AG04450 (cell line): Measurements from ENCODE around the gene TANC1. TPM values are rescaled to one million over a fixed set of nuclear protein-coding genes. Genes with fewer than 3 reads are reported as not detected.

ENCODE experiments used
- CTCF ChIA-PET: fragments of 300-600, 350-600 bp; formaldehyde crosslinking; extraction: SDS; loops from one replicate; lab custom pipeline; 2022; ENCODE audit warnings: antibody characterized with exemption, inconsistent platforms; lab: Charles Lee
- POLR2A ChIA-PET: fragments of 350-600 bp; formaldehyde crosslinking; extraction: SDS; loops from one replicate; lab custom pipeline; 2021; ENCODE audit warnings: antibody characterized with exemption, inconsistent platforms; lab: Yijun Ruan, JAX
- DNase-seq: peaks from one replicate; pipeline ENCODE4 v3.0.0-alpha.2; 2011; ENCODE audit warnings: low read depth, low spot score
- H3K27ac ChIP-seq: one replicate; pipeline ENCODE4 v1.5.1; 2012; ENCODE audit warnings: low read depth, low read length, control low read depth
- H3K27me3 ChIP-seq: one replicate; pipeline ENCODE4 v1.6.0; 2012; ENCODE audit warnings: low read length; ENCODE audit not compliant: control insufficient read depth, insufficient read depth
- H3K4me3 ChIP-seq: 2 replicates; pipeline ENCODE4 v1.5.1; 2011; ENCODE audit warnings: mild to moderate bottlenecking, low read depth, low read length, control low read depth
- H3K9me3 ChIP-seq: 2 replicates; pipeline ENCODE4 v1.5.1; 2012; ENCODE audit warnings: low read length; ENCODE audit not compliant: control insufficient read depth, insufficient read depth
- polyA plus RNA-seq: library from polyadenylated mRNA; depleted of rRNA; stranded (reverse); fragments of >200 nt; gene quantifications from 2 replicates; pipeline ENCODE4 v1.2.3, GENCODE V29; 2011
- TF ChIP-seq, protein P1 (sequence below): IDR thresholded peaks from 2 replicates; pipeline ENCODE4 v1.5.1; 2011; ENCODE audit warnings: low read depth, low read length, control low read depth, inconsistent platforms

The TANC1 gene
- polyA plus RNA-seq, 1 experiment, result 28.0 TPM

DNA sequence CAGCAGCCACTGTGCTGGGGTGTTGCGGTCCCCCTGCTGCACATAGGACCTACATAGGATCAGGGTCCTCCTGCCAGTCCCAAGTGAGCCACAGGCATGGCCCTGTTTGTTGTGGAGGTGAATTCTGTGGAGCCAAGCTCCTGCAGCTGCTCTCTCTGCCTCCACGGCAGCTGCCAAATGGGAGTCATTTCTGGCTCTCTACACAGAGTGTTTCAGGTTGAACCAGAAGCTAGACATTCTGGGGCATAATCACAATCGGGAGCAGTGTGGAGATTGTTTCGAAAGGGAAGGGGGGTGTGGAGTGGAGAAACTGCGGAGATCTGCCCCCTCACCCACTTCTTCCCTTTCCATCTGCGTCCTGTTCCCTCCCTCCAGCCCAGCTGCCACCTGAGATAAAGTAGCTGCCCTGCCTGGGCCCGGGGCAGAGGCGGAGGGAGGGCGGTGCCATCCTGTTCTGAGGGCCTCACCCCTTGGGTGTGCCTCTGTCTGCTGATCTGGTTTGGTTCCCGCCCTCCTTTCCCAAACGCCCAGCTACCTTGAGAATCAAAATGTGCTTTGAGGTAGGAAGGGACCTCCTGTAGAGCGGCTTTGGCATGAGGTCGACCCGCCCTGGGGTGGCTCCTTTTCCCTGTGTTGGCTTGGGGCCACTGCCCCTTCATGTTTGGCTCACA lies 178.7 kb downstream of the TANC1 start:
- no peak for DNase-seq
- TF ChIP-seq, protein P1, sequence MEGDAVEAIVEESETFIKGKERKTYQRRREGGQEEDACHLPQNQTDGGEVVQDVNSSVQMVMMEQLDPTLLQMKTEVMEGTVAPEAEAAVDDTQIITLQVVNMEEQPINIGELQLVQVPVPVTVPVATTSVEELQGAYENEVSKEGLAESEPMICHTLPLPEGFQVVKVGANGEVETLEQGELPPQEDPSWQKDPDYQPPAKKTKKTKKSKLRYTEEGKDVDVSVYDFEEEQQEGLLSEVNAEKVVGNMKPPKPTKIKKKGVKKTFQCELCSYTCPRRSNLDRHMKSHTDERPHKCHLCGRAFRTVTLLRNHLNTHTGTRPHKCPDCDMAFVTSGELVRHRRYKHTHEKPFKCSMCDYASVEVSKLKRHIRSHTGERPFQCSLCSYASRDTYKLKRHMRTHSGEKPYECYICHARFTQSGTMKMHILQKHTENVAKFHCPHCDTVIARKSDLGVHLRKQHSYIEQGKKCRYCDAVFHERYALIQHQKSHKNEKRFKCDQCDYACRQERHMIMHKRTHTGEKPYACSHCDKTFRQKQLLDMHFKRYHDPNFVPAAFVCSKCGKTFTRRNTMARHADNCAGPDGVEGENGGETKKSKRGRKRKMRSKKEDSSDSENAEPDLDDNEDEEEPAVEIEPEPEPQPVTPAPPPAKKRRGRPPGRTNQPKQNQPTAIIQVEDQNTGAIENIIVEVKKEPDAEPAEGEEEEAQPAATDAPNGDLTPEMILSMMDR, result no peak
- Histone ChIP-seq H3K27me3 (no peaks in the 10 kb centered on the region), H3K9me3 (no peaks in the 10 kb centered on the region), H3K4me3 (no peak overlapping the region), H3K27ac (no peak overlapping the region)
- POLR2A ChIA-PET, result interaction anchor here (1.7 kb wide), 1 partner anchor 11 kb away, joined by 6 read pairs; no protein-coding TSS in a partner anchor
- CTCF ChIA-PET, result interaction anchor here (0.6 to 1.5 kb wide), 4 partner anchors 28 to 836 kb away, joined by 3 to 6 read pairs (median 4); no protein-coding TSS in a partner anchor

DNA sequence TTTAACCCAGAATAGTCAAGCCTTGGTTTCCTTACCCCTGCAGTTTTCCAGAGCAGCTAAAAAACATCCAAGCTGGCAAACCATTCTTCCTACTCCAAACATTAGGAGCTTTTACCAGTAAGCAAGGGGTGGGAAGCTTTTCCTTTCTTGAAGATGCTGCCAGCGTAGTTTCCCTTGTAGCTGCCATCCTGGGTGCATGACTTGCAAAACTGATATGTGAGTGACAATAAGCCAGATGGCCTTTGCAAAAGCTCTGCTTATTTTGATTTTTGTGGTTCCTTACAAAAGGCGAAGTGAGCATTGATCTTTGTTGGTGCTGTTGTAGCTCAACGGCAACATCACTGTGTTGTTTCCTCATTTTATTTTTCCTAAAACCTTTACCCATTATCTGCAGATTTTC lies 179.2 kb downstream of the TANC1 start:
- Histone ChIP-seq H3K4me3 (no peak overlapping the region), H3K9me3 (no peaks in the 10 kb centered on the region), H3K27ac (no peak overlapping the region), H3K27me3 (no peaks in the 10 kb centered on the region)
- TF ChIP-seq, protein P1, result no peak
- ChIA-PET CTCF (interaction anchor here (0.6 to 1.5 kb wide), 3 partner anchors 29 to 185 kb away, joined by 3 to 5 read pairs (median 4); no protein-coding TSS in a partner anchor), POLR2A (interaction anchor here (0.5 to 1.7 kb wide), 2 partner anchors 12 to 14 kb away, joined by 3 to 6 read pairs; no protein-coding TSS in a partner anchor)
- DNase-seq, result no peak

DNA sequence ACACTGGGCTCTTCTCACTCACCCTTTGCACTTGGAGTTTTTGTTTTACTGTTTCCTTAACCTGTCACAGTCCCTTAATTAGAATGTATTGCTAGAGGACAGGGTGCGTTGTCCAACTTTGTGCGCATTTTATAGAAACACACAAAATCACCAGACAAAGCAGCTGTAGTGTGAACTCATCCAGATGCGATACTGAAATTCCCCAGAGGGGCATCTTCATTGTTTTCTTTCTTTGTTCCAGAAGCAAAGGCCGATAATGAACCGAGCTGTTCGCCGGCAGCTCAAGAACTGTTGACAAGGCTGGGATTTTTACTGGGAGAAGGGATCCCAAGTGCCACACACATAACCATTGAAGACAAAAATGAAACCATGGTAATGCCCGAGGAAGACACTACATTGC lies 180.5 kb downstream of the TANC1 start:
- TF ChIP-seq, protein P1, result no peak
- no peaks in the 10 kb centered on the region for H3K9me3 ChIP-seq
- DNase-seq, result no peak
- H3K27me3 ChIP-seq, result no peaks in the 10 kb centered on the region
- no peak overlapping the region for H3K4me3 ChIP-seq
- H3K27ac ChIP-seq, result no peak overlapping the region
- ChIA-PET CTCF (interaction anchor here (2.1 to 3.0 kb wide), 2 partner anchors 9 to 30 kb away, joined by 10 to 18 read pairs; no protein-coding TSS in a partner anchor), POLR2A (interaction anchor here (1.7 kb wide), 1 partner anchor 13 kb away, joined by 6 read pairs; no protein-coding TSS in a partner anchor)

DNA sequence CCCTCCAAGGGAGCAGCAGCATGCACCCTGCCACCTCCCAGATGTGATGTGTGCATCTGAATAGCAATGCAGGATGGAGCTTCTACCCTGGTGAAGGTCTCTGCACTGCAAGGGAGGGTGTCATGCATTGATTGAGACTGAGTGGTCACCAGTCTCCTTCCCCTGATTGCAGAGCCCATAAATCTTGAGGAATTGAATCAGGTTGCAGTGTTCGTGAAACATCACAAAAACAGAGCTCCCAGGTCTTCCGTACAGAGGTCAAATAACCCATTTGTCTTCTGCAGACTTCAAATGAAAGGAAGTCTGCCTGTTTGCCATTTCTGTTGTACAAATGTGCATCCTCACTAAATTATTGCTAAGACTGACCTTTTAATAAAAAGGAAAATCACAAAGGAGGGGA lies 181.3 kb downstream of the TANC1 start:
- no peaks in the 10 kb centered on the region for H3K27me3 ChIP-seq
- ChIA-PET POLR2A (interaction anchor here (1.3 kb wide), 1 partner anchor 562 kb away, joined by 3 read pairs; the partner anchor contains the start of gene MARCHF7), CTCF (interaction anchor here (0.8 to 3.0 kb wide), 3 partner anchors 10 to 249 kb away, joined by 3 to 18 read pairs (median 10); no protein-coding TSS in a partner anchor)
- TF ChIP-seq, protein P1, result no peak
- H3K27ac ChIP-seq, result no peak overlapping the region
- DNase-seq, result no peak
- H3K9me3 ChIP-seq, result no peaks in the 10 kb centered on the region
- no peak overlapping the region for H3K4me3 ChIP-seq
